SU-DHL-6 (cell line): ENCODE measurements around the gene RAB3IP.

ENCODE experiments used
- H2AFZ ChIP-seq: fragments of 200-600 bp; sonication (generic); 2 replicates; pipeline ENCODE4 v1.6.1; 2014; ENCODE audit warnings: low read depth, mild to moderate bottlenecking, moderate library complexity, mixed read lengths, antibody characterized with exemption, low read length; ENCODE audit not compliant: severe bottlenecking
- H3F3A ChIP-seq: fragments of 200-600 bp; shearing (Covaris generic); 2 replicates; pipeline ENCODE4 v1.6.0; 2016; ENCODE audit warnings: antibody characterized with exemption, mild to moderate bottlenecking; ENCODE audit not compliant: insufficient read depth
- H3K27ac ChIP-seq: fragments of 200-600 bp; sonication (generic); 2 replicates; pipeline ENCODE4 v1.5.1; 2016; ENCODE audit warnings: low read depth, mild to moderate bottlenecking, low read length, moderate library complexity, mixed read lengths
- H3K27me3 ChIP-seq: fragments of 200-600 bp; sonication (generic), shearing (Covaris generic); 2 replicates; pipeline ENCODE4 v1.6.0; 2014; ENCODE audit warnings: mild to moderate bottlenecking, low read length
- H3K36me3 ChIP-seq: fragments of 200-600 bp; sonication (generic); 2 replicates; pipeline ENCODE4 v1.6.1; 2014; ENCODE audit warnings: mild to moderate bottlenecking, low read length, mixed read lengths
- H3K4me2 ChIP-seq: fragments of 300-600, 200-600 bp; shearing (Covaris generic), sonication (generic); 2 replicates; pipeline ENCODE4 v1.6.0; 2014; ENCODE audit warnings: low read length, low read depth, mild to moderate bottlenecking; ENCODE audit not compliant: poor library complexity, severe bottlenecking
- H3K4me3 ChIP-seq: fragments of 200-600 bp; sonication (generic); 2 replicates; pipeline ENCODE4 v1.5.1; 2014; ENCODE audit warnings: antibody characterized with exemption, low read length, mild to moderate bottlenecking, mixed read lengths; ENCODE audit not compliant: insufficient read depth, poor library complexity, severe bottlenecking
- H3K79me2 ChIP-seq: fragments of 200-600 bp; sonication (generic); 2 replicates; pipeline ENCODE4 v1.6.1; 2014; ENCODE audit warnings: mild to moderate bottlenecking, low read length, moderate library complexity; ENCODE audit not compliant: insufficient read depth
- H3K9ac ChIP-seq: fragments of 200-600 bp; sonication (generic); 2 replicates; pipeline ENCODE4 v1.7.0; 2014; ENCODE audit warnings: mild to moderate bottlenecking, low read length
- H3K9me2 ChIP-seq: fragments of 200-600 bp; sonication (generic); replicated peaks from 2 replicates; pipeline ENCODE4 v1.6.1; 2014; ENCODE audit warnings: low read length; ENCODE audit not compliant: insufficient read depth
- H3K9me3 ChIP-seq: fragments of 200-600 bp; sonication (generic); 2 replicates; pipeline ENCODE4 v1.6.1; 2014; ENCODE audit warnings: low read length, mixed read lengths; ENCODE audit not compliant: insufficient read depth
- H4K20me1 ChIP-seq: fragments of 200-600 bp; sonication (generic); 2 replicates; pipeline ENCODE4 v1.6.1; 2014; ENCODE audit warnings: low read depth, mild to moderate bottlenecking, antibody characterized with exemption, low read length, moderate library complexity, mixed read lengths
- EZH2phosphoT487 ChIP-seq: fragments of 200-600 bp; sonication (generic), shearing (Covaris generic); conservative IDR thresholded peaks from 2 replicates; pipeline ENCODE4 v1.6.1; 2018; ENCODE audit warnings: mild to moderate bottlenecking, antibody characterized with exemption, low read length, moderate library complexity, mixed read lengths
- TF ChIP-seq, protein P1 (sequence below): fragments of 200-600 bp; sonication (generic); IDR thresholded peaks from one replicate; pipeline ENCODE4 v1.5.1; 2017; ENCODE audit warnings: antibody characterized with exemption, mild to moderate bottlenecking, low read length, moderate library complexity; ENCODE audit not compliant: insufficient read depth, poor library complexity, severe bottlenecking

RAB3IP gene

DNA sequence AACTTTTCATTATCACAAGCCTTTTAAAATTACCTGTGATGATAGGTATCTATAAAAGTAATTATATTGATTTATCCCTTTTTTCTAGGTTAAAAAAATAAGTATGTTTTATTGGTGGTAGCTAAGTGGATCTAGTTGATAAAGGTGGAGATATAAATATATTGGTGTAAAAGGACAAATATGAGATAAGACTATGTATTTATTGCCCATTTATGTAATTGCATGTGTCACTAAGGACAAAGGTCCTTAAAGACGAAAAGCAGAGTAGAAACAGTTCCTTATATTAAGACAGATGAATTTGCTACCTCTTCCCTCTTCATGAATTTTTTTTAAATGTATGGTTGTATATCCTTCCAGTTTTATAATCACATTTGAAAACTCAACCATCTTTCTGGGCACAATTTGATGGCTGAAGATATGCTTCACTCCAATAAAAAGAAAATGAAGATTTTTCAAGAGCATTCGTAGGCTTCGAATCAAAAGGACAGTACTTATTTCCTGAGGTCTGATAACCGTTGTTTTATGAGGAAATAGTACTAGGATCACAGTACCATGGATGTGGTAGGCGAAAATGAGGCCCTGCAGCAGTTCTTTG is 86.4 kb downstream of the RAB3IP start, which contains the start of gene MYRFL:
TSS of gene MYRFL (plus strand) at position 262 of the 595 bp plus-strand sequence. CDS start at position 553, 291 bp downstream.
- no peak within 1 kb of the TSS for H3K4me2 ChIP-seq
- TF ChIP-seq, protein P1, sequence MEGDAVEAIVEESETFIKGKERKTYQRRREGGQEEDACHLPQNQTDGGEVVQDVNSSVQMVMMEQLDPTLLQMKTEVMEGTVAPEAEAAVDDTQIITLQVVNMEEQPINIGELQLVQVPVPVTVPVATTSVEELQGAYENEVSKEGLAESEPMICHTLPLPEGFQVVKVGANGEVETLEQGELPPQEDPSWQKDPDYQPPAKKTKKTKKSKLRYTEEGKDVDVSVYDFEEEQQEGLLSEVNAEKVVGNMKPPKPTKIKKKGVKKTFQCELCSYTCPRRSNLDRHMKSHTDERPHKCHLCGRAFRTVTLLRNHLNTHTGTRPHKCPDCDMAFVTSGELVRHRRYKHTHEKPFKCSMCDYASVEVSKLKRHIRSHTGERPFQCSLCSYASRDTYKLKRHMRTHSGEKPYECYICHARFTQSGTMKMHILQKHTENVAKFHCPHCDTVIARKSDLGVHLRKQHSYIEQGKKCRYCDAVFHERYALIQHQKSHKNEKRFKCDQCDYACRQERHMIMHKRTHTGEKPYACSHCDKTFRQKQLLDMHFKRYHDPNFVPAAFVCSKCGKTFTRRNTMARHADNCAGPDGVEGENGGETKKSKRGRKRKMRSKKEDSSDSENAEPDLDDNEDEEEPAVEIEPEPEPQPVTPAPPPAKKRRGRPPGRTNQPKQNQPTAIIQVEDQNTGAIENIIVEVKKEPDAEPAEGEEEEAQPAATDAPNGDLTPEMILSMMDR: no peak
- no peak for TF ChIP-seq EZH2phosphoT487
- no peaks in the 10 kb centered on the region for H3K36me3 ChIP-seq
- no peak within 1 kb of the TSS for H3K27ac ChIP-seq
- H3K79me2 ChIP-seq: no peaks in the 10 kb centered on the region
- H3K4me3 ChIP-seq: no peak within 1 kb of the TSS
- no peak within 1 kb of the TSS for H3K9ac ChIP-seq
- no peaks in the 10 kb centered on the region for H3K9me3 ChIP-seq
- no peaks in the 10 kb centered on the region for H3K9me2 ChIP-seq
- no peaks in the 10 kb centered on the region for H3F3A ChIP-seq
- H2AFZ ChIP-seq: no peak within 1 kb of the TSS
- H3K27me3 ChIP-seq: no peaks in the 10 kb centered on the region
- H4K20me1 ChIP-seq: no peaks in the 10 kb centered on the region

- Histone ChIP-seq H3K4me3 (no peak overlapping the region), H3K79me2 (no peaks in the 10 kb centered on the region), H3K9me3 (no peaks in the 10 kb centered on the region), H3K9ac (no peak overlapping the region), H3K27me3 (no peaks in the 10 kb centered on the region), H3K9me2 (no peaks in the 10 kb centered on the region), H3F3A (no peaks in the 10 kb centered on the region), H2AFZ (no peak overlapping the region), H3K36me3 (no peaks in the 10 kb centered on the region), H4K20me1 (no peaks in the 10 kb centered on the region), H3K27ac (no peak overlapping the region), H3K4me2 (no peak overlapping the region)
- TF ChIP-seq EZH2phosphoT487: no peak
- TF ChIP-seq, protein P1: no peak
Observed at GRCh38 chr12:69828897-69829296, 90.2 kb downstream of the RAB3IP start.

DNA sequence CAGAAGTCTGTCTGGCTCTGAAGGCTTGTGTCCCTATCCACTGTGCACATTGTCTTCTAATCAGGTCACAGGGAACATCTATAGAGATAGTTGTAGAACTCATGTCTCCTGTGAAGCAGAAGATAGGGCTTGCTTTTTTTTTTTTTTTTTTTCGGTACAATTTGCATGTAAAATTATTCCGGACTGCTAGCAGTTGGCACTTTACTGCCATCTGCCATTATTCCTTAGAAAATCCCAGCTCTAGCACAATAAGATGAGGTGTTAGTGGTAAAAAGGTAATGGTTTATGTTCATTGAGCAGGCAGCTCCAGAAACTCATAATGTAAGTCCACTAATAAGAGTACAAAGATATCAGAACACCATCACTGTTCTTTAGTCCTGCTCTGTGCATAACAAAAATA is 95.0 kb downstream of the RAB3IP start:
- no peak overlapping the region for H3K4me2 ChIP-seq
- no peak overlapping the region for H3K9ac ChIP-seq
- H3K9me3 ChIP-seq: no peaks in the 10 kb centered on the region
- H4K20me1 ChIP-seq: no peaks in the 10 kb centered on the region
- H3K9me2 ChIP-seq: no peaks in the 10 kb centered on the region
- no peak overlapping the region for H2AFZ ChIP-seq
- no peak overlapping the region for H3K27ac ChIP-seq
- no peaks in the 10 kb centered on the region for H3K27me3 ChIP-seq
- H3F3A ChIP-seq: no peaks in the 10 kb centered on the region
- H3K4me3 ChIP-seq: no peak overlapping the region
- H3K79me2 ChIP-seq: no peaks in the 10 kb centered on the region
- no peaks in the 10 kb centered on the region for H3K36me3 ChIP-seq
- TF ChIP-seq EZH2phosphoT487: no peak
- TF ChIP-seq, protein P1: no peak
